ENCODE results near the gene LTBP3.

LTBP3 gene

DNA sequence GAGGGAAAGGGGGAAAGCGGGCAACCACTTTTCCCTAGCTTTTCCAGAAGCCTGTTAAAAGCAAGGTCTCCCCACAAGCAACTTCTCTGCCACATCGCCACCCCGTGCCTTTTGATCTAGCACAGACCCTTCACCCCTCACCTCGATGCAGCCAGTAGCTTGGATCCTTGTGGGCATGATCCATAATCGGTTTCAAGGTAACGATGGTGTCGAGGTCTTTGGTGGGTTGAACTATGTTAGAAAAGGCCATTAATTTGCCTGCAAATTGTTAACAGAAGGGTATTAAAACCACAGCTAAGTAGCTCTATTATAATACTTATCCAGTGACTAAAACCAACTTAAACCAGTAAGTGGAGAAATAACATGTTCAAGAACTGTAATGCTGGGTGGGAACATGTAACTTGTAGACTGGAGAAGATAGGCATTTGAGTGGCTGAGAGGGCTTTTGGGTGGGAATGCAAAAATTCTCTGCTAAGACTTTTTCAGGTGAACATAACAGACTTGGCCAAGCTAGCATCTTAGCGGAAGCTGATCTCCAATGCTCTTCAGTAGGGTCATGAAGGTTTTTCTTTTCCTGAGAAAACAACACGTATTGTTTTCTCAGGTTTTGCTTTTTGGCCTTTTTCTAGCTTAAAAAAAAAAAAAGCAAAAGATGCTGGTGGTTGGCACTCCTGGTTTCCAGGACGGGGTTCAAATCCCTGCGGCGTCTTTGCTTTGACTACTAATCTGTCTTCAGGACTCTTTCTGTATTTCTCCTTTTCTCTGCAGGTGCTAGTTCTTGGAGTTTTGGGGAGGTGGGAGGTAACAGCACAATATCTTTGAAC, 52.5 kb downstream of the LTBP3 start:
- no peak for DNase-seq

DNA sequence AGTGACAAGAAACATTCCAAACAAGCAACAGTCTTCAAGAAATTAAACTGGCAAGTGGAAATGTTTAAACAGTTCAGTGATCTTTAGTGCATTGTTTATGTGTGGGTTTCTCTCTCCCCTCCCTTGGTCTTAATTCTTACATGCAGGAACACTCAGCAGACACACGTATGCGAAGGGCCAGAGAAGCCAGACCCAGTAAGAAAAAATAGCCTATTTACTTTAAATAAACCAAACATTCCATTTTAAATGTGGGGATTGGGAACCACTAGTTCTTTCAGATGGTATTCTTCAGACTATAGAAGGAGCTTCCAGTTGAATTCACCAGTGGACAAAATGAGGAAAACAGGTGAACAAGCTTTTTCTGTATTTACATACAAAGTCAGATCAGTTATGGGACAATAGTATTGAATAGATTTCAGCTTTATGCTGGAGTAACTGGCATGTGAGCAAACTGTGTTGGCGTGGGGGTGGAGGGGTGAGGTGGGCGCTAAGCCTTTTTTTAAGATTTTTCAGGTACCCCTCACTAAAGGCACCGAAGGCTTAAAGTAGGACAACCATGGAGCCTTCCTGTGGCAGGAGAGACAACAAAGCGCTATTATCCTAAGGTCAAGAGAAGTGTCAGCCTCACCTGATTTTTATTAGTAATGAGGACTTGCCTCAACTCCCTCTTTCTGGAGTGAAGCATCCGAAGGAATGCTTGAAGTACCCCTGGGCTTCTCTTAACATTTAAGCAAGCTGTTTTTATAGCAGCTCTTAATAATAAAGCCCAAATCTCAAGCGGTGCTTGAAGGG, 53.3 kb downstream of the LTBP3 start:
- no peak for DNase-seq

DNA sequence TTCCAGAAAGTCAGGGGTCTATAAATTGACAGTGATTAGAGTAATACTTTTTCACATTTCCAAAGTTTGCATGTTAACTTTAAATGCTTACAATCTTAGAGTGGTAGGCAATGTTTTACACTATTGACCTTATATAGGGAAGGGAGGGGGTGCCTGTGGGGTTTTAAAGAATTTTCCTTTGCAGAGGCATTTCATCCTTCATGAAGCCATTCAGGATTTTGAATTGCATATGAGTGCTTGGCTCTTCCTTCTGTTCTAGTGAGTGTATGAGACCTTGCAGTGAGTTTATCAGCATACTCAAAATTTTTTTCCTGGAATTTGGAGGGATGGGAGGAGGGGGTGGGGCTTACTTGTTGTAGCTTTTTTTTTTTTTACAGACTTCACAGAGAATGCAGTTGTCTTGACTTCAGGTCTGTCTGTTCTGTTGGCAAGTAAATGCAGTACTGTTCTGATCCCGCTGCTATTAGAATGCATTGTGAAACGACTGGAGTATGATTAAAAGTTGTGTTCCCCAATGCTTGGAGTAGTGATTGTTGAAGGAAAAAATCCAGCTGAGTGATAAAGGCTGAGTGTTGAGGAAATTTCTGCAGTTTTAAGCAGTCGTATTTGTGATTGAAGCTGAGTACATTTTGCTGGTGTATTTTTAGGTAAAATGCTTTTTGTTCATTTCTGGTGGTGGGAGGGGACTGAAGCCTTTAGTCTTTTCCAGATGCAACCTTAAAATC, 54.0 kb downstream of the LTBP3 start:
- DNase-seq, result no peak

DNA sequence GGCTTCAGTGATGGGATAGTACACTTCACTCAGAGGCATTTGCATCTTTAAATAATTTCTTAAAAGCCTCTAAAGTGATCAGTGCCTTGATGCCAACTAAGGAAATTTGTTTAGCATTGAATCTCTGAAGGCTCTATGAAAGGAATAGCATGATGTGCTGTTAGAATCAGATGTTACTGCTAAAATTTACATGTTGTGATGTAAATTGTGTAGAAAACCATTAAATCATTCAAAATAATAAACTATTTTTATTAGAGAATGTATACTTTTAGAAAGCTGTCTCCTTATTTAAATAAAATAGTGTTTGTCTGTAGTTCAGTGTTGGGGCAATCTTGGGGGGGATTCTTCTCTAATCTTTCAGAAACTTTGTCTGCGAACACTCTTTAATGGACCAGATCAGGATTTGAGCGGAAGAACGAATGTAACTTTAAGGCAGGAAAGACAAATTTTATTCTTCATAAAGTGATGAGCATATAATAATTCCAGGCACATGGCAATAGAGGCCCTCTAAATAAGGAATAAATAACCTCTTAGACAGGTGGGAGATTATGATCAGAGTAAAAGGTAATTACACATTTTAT, 54.7 kb downstream of the LTBP3 start:
- DNase-seq, result no peak

DNA sequence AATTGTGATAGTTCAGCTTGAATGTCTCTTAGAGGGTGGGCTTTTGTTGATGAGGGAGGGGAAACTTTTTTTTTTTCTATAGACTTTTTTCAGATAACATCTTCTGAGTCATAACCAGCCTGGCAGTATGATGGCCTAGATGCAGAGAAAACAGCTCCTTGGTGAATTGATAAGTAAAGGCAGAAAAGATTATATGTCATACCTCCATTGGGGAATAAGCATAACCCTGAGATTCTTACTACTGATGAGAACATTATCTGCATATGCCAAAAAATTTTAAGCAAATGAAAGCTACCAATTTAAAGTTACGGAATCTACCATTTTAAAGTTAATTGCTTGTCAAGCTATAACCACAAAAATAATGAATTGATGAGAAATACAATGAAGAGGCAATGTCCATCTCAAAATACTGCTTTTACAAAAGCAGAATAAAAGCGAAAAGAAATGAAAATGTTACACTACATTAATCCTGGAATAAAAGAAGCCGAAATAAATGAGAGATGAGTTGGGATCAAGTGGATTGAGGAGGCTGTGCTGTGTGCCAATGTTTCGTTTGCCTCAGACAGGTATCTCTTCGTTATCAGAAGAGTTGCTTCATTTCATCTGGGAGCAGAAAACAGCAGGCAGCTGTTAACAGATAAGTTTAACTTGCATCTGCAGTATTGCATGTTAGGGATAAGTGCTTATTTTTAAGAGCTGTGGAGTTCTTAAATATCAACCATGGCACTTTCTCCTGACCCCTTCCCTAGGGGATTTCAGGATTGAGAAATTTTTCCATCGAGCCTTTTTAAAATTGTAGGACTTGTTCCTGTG, 55.4 kb downstream of the LTBP3 start:
- no peak for DNase-seq

DNA sequence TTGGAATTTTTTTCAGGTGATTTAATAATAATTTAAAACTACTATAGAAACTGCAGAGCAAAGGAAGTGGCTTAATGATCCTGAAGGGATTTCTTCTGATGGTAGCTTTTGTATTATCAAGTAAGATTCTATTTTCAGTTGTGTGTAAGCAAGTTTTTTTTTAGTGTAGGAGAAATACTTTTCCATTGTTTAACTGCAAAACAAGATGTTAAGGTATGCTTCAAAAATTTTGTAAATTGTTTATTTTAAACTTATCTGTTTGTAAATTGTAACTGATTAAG, 55.9 kb downstream of the LTBP3 start:
- no peak for DNase-seq

DNA sequence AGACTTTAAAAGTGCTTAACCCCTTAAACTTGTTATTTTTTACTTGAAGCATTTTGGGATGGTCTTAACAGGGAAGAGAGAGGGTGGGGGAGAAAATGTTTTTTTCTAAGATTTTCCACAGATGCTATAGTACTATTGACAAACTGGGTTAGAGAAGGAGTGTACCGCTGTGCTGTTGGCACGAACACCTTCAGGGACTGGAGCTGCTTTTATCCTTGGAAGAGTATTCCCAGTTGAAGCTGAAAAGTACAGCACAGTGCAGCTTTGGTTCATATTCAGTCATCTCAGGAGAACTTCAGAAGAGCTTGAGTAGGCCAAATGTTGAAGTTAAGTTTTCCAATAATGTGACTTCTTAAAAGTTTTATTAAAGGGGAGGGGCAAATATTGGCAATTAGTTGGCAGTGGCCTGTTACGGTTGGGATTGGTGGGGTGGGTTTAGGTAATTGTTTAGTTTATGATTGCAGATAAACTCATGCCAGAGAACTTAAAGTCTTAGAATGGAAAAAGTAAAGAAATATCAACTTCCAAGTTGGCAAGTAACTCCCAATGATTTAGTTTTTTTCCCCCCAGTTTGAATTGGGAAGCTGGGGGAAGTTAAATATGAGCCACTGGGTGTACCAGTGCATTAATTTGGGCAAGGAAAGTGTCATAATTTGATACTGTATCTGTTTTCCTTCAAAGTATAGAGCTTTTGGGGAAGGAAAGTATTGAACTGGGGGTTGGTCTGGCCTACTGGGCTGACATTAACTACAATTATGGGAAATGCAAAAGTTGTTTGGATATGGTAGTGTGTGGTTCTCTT, 56.5 kb downstream of the LTBP3 start:
- no peak for DNase-seq

DNA sequence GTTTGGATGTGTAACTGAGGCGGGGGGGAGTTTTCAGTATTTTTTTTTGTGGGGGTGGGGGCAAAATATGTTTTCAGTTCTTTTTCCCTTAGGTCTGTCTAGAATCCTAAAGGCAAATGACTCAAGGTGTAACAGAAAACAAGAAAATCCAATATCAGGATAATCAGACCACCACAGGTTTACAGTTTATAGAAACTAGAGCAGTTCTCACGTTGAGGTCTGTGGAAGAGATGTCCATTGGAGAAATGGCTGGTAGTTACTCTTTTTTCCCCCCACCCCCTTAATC, 57.0 kb downstream of the LTBP3 start:
- DNase-seq, result no peak

DNA sequence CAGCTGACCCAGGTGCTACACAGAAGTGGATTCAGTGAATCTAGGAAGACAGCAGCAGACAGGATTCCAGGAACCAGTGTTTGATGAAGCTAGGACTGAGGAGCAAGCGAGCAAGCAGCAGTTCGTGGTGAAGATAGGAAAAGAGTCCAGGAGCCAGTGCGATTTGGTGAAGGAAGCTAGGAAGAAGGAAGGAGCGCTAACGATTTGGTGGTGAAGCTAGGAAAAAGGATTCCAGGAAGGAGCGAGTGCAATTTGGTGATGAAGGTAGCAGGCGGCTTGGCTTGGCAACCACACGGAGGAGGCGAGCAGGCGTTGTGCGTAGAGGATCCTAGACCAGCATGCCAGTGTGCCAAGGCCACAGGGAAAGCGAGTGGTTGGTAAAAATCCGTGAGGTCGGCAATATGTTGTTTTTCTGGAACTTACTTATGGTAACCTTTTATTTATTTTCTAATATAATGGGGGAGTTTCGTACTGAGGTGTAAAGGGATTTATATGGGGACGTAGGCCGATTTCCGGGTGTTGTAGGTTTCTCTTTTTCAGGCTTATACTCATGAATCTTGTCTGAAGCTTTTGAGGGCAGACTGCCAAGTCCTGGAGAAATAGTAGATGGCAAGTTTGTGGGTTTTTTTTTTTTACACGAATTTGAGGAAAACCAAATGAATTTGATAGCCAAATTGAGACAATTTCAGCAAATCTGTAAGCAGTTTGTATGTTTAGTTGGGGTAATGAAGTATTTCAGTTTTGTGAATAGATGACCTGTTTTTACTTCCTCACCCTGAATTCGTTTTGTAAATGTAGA, 57.6 kb downstream of the LTBP3 start:
- DNase-seq, result no peak

DNA sequence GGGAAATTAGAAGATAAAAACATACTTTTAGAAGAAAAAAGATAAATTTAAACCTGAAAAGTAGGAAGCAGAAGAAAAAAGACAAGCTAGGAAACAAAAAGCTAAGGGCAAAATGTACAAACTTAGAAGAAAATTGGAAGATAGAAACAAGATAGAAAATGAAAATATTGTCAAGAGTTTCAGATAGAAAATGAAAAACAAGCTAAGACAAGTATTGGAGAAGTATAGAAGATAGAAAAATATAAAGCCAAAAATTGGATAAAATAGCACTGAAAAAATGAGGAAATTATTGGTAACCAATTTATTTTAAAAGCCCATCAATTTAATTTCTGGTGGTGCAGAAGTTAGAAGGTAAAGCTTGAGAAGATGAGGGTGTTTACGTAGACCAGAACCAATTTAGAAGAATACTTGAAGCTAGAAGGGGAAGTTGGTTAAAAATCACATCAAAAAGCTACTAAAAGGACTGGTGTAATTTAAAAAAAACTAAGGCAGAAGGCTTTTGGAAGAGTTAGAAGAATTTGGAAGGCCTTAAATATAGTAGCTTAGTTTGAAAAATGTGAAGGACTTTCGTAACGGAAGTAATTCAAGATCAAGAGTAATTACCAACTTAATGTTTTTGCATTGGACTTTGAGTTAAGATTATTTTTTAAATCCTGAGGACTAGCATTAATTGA, 58.3 kb downstream of the LTBP3 start:
- no peak for DNase-seq

DNA sequence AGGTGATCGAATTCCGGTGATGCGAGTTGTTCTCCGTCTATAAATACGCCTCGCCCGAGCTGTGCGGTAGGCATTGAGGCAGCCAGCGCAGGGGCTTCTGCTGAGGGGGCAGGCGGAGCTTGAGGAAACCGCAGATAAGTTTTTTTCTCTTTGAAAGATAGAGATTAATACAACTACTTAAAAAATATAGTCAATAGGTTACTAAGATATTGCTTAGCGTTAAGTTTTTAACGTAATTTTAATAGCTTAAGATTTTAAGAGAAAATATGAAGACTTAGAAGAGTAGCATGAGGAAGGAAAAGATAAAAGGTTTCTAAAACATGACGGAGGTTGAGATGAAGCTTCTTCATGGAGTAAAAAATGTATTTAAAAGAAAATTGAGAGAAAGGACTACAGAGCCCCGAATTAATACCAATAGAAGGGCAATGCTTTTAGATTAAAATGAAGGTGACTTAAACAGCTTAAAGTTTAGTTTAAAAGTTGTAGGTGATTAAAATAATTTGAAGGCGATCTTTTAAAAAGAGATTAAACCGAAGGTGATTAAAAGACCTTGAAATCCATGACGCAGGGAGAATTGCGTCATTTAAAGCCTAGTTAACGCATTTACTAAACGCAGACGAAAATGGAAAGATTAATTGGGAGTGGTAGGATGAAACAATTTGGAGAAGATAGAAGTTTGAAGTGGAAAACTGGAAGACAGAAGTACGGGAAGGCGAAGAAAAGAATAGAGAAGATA, 59.0 kb downstream of the LTBP3 start, which contains the start of gene MALAT1:
Gene MALAT1 (plus strand): TSS at position 69 of the 736 bp plus-strand sequence.
- DNase-seq, result peak; percentile 58

DNA sequence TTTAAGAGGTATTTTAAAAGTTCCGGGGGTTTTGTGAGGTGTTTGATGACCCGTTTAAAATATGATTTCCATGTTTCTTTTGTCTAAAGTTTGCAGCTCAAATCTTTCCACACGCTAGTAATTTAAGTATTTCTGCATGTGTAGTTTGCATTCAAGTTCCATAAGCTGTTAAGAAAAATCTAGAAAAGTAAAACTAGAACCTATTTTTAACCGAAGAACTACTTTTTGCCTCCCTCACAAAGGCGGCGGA, 59.5 kb downstream of the LTBP3 start:
- no peak for DNase-seq

DNA sequence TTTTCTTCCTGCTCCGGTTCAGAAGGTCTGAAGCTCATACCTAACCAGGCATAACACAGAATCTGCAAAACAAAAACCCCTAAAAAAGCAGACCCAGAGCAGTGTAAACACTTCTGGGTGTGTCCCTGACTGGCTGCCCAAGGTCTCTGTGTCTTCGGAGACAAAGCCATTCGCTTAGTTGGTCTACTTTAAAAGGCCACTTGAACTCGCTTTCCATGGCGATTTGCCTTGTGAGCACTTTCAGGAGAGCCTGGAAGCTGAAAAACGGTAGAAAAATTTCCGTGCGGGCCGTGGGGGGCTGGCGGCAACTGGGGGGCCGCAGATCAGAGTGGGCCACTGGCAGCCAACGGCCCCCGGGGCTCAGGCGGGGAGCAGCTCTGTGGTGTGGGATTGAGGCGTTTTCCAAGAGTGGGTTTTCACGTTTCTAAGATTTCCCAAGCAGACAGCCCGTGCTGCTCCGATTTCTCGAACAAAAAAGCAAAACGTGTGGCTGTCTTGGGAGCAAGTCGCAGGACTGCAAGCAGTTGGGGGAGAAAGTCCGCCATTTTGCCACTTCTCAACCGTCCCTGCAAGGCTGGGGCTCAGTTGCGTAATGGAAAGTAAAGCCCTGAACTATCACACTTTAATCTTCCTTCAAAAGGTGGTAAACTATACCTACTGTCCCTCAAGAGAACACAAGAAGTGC, 60.0 kb downstream of the LTBP3 start:
- DNase-seq, result no peak

DNA sequence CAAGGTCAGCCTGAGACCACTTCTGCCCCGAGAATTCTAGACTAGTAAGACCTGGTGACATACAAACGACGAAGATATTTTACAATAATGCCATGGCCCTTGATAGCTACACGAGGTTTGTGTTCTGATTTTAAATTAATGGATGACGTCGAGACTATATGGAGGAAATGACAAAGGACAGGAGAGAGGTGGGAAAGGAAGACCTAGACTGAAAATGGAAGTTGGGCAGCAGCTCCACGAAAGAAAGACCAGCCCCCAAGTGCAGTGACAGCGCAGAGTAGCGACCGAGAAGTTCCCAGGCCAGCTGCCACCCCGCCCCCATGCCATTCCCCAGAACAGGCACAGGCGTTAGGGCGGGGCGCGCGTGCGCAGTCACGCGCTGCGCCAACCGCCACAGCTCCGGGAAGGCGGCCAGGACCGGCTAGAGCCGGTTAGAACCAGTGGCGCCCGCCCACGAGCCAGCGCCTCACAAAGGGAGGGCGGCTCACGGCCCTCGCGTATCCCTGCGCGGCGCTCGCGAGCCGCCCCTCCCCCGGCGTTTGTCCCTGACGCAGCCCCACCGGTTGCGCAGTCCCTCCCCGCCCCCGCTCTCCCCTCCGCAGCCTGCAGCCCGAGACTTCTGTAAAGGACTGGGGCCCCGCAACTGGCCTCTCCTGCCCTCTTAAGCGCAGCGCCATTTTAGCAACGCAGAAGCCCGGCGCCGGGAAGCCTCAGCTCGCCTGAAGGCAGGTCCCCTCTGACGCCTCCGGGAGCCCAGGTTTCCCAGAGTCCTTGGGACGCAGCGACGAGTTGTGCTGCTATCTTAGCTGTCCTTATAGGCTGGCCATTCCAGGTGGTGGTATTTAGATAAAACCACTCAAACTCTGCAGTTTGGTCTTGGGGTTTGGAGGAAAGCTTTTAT, 60.8 kb downstream of the LTBP3 start:
- peak; percentile 86 for DNase-seq

DNA sequence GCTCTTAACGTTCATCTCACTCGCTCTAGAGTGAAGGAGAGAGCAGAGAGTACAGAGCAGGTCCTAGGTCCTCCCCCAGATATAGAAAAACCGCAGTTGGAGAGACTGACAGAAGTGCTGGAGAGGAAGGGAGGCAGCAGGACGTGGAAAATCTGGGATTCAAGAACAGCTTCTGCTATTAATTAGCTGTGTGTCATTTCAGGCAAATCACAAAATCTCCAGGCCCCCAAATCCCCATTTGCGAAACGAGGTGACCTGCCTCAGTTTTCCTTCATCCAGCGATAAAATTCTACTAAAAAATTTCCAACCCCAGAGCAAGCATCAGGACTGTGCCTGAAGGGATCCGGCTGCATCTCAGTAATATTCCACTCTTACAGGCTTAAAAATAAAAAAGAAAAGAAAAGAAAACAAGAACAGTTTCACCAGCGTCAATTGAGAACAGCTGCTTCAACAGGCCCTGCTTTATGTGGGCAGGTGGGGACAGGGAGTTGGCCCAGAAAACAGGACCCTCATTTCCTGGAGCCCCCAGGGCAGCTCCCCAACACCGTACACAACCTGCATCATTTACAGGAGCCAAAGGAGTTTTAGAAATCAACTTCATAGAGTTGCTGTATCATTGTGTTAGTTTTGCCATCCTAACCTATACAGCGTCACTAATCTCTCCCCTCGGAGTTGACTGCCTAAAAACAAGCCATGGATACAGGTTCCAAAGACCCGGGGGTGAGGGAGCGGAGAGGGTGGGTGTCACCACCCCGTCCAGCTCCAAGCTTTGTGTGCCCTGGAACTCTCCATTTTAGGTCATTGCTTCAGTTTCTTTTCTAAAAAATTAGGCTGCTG, 61.6 kb downstream of the LTBP3 start:
- DNase-seq, result no peak

DNA sequence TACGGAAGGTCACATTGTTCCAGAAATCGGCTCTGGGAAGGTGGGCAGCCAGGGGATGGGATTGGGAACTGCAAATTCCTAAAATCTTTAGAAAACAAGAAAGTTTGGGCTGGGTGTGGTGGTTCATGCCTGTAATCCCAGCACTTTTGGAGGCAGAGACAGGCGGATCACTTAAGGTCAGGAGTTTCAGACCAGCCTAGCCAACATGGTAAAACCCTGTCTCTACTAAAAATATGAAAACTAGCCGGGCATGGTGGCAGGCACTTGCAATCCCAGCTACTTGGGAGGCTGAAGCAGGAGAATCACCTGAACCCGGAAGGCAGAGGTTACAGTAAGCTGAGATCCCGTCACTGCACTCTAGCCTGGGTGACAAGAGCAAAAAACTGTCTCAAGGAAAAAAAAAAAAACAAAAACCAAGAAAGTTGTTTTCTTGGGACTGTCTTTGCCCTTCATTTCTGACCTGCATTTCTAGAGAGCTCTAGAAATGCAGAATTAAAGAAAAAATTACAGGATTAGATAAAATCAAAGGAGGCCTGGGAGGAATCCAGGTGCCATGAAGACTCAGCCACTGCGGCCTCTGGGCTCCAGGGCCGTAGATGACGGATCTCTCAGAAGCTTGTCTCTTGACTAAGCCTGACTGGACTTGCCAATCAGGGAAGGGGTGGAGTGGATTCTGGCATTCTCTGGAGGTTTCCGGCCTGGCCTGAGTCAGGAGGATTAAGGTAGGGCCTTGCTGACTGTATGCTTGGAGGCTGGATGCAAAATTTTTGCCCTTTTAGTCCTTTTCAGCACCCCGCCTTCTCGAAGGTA, 64.6 kb downstream of the LTBP3 start:
- DNase-seq, result no peak
